Activated CD8-positive, alpha-beta memory T cell treated with anti-CD3 and anti-CD28 coated beads for 24 hours (primary cell): ENCODE results near the gene ARHGEF3.

Experiments used
- DNase-seq: peaks from one replicate; pipeline ENCODE4 v3.0.0-alpha.2; 2020

Gene ARHGEF3

GRCh38 chr3:56819016-56819809 lies 17.5 kb upstream of the ARHGEF3 start:
- DNase-seq = no peak

GRCh38 chr3:56818156-56818985 lies 16.6 kb upstream of the ARHGEF3 start:
- DNase-seq = no peak

- no peak for DNase-seq
These were observed 15.9 kb upstream of the ARHGEF3 start for GRCh38 chr3:56817646-56818045.

GRCh38 chr3:56816061-56816460 lies 14.3 kb upstream of the ARHGEF3 start:
- no peak for DNase-seq

- no peak for DNase-seq
These were observed 13.8 kb upstream of the ARHGEF3 start for GRCh38 chr3:56815589-56815988.

GRCh38 chr3:56813653-56813960 lies 11.9 kb upstream of the ARHGEF3 start:
- DNase-seq = no peak

GRCh38 chr3:56812754-56813652 lies 11.3 kb upstream of the ARHGEF3 start:
- no peak for DNase-seq

GRCh38 chr3:56811546-56812202 lies 9.9 kb upstream of the ARHGEF3 start:
- no peak for DNase-seq

- DNase-seq = no peak
These were observed 9.1 kb upstream of the ARHGEF3 start for GRCh38 chr3:56810577-56811545.

- no peak for DNase-seq
These were observed 4.7 kb upstream of the ARHGEF3 start for GRCh38 chr3:56806407-56806806.

GRCh38 chr3:56802790-56803189 lies 1.0 kb upstream of the ARHGEF3 start:
- no peak for DNase-seq

- no peak for DNase-seq
These were observed 613 bp upstream of the ARHGEF3 start for GRCh38 chr3:56802378-56802745.

GRCh38 chr3:56800832-56801661 lies 702 bp downstream of the ARHGEF3 start:
- DNase-seq = peak; percentile 80

GRCh38 chr3:56800130-56800831 lies 1.5 kb downstream of the ARHGEF3 start:
- DNase-seq = peak; percentile 84

GRCh38 chr3:56799251-56799882 lies 2.4 kb downstream of the ARHGEF3 start:
- peak; percentile 65 for DNase-seq

GRCh38 chr3:56796996-56797395 lies 4.8 kb downstream of the ARHGEF3 start:
- DNase-seq = peak; percentile 38

- DNase-seq = peak; percentile 61
These were observed 5.5 kb downstream of the ARHGEF3 start for GRCh38 chr3:56796202-56796601.

- DNase-seq = peak; percentile 53
These were observed 5.9 kb downstream of the ARHGEF3 start for GRCh38 chr3:56795829-56796185.

- peak; percentile 35 for DNase-seq
These were observed 6.5 kb downstream of the ARHGEF3 start for GRCh38 chr3:56795097-56795828.
